Naive B cell (primary cell): ENCODE data around the gene SGMS1. TPM values are rescaled to one million over a fixed set of nuclear protein-coding genes. Genes with fewer than 3 reads are reported as not detected.

Experiments used
- ATAC-seq, 2 donors: fragments of 150-1000 bp; cut with Tn5 transposase; 2 replicates each; pipeline ENCODE4 v1.10.0; 2021; ENCODE audit warnings: low read depth in 2 of 2, mild to moderate bottlenecking in 2 of 2, moderate library complexity in 2 of 2
- DNase-seq: peaks from one replicate; pipeline ENCODE4 v3.0.0; 2022
- H3K27ac Mint-ChIP-seq, 6 donors: one replicate each; pipeline ENCODE4 v1.8.0; 2020 to 2022; ENCODE audit warnings: mild to moderate bottlenecking in 6 of 6, mixed read lengths in 6 of 6, moderate library complexity in 5 of 6, inconsistent platforms in 2 of 6
- H3K27me3 Mint-ChIP-seq, 3 donors: one replicate each; pipeline ENCODE4 v1.8.0; 2021 to 2022; ENCODE audit warnings: mixed read lengths in 3 of 3, mild to moderate bottlenecking in 1 of 3
- H3K36me3 Mint-ChIP-seq, 2 donors: one replicate each; pipeline ENCODE4 v1.8.0; 2020 to 2022; ENCODE audit warnings: mixed read lengths in 2 of 2, inconsistent platforms in 1 of 2, mild to moderate bottlenecking in 1 of 2
- H3K4me1 Mint-ChIP-seq, 3 donors: one replicate each; pipeline ENCODE4 v1.8.0; 2020 to 2022; ENCODE audit warnings: mixed read lengths in 3 of 3, inconsistent platforms in 1 of 3, mild to moderate bottlenecking in 1 of 3, moderate library complexity in 1 of 3
- H3K4me3 Mint-ChIP-seq, 8 donors: one replicate each; pipeline ENCODE4 v1.8.0; 2020 to 2022; ENCODE audit warnings: mild to moderate bottlenecking in 8 of 8, mixed read lengths in 8 of 8, moderate library complexity in 8 of 8, inconsistent platforms in 2 of 8
- H3K9me3 Mint-ChIP-seq, 7 donors: one replicate each; pipeline ENCODE4 v1.8.0; 2020 to 2022; ENCODE audit warnings: mixed read lengths in 7 of 7, mild to moderate bottlenecking in 5 of 7, inconsistent platforms in 2 of 7, moderate library complexity in 1 of 7
- polyA plus RNA-seq, 6 donors: library from polyadenylated mRNA; unstranded; fragments of 300-500 nt; fragmentation: Illumina TruSeq; gene quantifications; one replicate each; pipeline ENCODE4 v1.2.3, GENCODE V29; 2021; ENCODE audit warnings: low read depth in 6 of 6

The SGMS1 gene
- polyA plus RNA-seq, 6 donors from 2014 or later: 14.2 to 21.7 (median 16.7) TPM

DNA sequence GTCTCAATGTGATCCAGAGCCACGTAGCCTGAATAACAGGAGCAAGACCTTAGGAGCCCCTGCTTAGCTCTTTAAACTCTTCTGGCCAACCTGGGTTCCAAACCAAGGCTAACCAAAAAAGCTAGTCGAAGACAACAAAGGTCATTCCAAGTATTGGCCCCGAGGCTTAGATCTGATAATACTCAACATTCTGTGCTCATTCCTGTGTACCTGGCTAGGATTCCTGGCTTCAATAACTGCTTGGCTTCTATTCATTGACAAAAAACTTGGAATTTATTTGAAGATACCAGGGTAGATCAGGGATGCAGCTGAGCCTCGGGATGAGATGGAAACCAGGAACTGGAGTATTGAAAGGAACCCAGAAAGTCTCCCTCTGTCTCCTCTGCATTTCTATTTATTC, 4.1 kb upstream of the SGMS1 start:
- no peak for DNase-seq
- Mint-ChIP-seq H3K27me3 (no peaks in the 10 kb centered on the region), H3K4me1 (peaks cover 6 to 10% (median 7%) of the 10 kb centered on the region in 3 donors), H3K4me3 (peak overlapping the region in 1 of 8 donors; percentile 49), H3K36me3 (no peaks in the 10 kb centered on the region), H3K27ac (no peak overlapping the region), H3K9me3 (no peaks in the 10 kb centered on the region)
- ATAC-seq: no peak

DNA sequence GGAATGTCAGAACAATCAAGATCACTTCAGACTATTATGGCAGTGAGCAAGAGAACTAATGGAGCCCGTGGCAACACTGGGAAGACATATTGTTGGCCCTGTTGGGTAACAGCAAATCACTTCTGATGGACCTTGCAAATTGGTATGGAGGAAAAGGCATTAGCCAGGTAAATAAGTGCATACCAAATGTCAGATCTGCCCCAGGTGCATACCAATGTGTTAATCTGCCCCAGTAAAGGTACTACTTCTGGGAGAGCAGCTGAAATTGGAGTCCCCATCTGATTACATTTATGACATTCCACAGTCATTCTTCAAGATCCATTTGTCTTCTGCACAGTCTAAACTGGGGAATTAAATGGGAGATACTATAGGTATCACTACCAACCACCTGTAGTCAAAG, 3.7 kb upstream of the SGMS1 start:
- Mint-ChIP-seq H3K27ac (no peak overlapping the region), H3K4me3 (peak overlapping the region in 1 of 8 donors; percentile 49), H3K4me1 (peaks cover 8 to 10% (median 9%) of the 10 kb centered on the region in 3 donors), H3K36me3 (no peaks in the 10 kb centered on the region), H3K9me3 (no peaks in the 10 kb centered on the region), H3K27me3 (no peaks in the 10 kb centered on the region)
- no peak for DNase-seq
- ATAC-seq: no peak

DNA sequence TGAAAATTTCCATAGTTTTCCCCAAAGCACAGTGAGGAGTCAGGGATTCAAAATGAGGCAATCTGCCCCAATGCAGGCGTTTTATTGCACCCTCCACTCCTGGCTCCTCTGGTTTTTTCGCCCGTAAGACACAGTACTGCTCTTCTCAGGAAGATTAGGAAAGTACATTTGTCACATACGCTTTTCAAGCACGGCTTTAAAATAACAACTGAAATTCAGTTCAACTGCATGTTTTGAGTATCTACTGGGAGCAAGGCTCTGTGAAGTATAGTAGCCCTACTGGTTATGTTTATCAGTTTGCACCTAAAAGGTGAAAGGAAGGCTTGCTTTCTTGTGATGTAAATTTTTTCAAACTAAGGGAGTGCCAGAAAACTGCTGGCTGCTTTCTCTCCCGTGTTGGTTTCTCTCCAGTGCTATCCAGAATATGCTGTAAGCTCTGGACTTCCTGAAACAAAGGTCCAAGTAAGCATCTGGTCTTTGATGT, 1.9 kb upstream of the SGMS1 start:
- no peaks in the 10 kb centered on the region for H3K36me3 Mint-ChIP-seq
- ATAC-seq (no peak), DNase-seq (no peak)
- peak overlapping the region; percentile 93 to 98 (median 97) for H3K4me3 Mint-ChIP-seq
- H3K27ac Mint-ChIP-seq: peak overlapping the region; percentile 94 to 100 (median 98)
- H3K9me3 Mint-ChIP-seq: no peaks in the 10 kb centered on the region
- no peaks in the 10 kb centered on the region for H3K27me3 Mint-ChIP-seq
- peaks cover 15 to 27% (median 17%) of the 10 kb centered on the region in 3 donors for H3K4me1 Mint-ChIP-seq

DNA sequence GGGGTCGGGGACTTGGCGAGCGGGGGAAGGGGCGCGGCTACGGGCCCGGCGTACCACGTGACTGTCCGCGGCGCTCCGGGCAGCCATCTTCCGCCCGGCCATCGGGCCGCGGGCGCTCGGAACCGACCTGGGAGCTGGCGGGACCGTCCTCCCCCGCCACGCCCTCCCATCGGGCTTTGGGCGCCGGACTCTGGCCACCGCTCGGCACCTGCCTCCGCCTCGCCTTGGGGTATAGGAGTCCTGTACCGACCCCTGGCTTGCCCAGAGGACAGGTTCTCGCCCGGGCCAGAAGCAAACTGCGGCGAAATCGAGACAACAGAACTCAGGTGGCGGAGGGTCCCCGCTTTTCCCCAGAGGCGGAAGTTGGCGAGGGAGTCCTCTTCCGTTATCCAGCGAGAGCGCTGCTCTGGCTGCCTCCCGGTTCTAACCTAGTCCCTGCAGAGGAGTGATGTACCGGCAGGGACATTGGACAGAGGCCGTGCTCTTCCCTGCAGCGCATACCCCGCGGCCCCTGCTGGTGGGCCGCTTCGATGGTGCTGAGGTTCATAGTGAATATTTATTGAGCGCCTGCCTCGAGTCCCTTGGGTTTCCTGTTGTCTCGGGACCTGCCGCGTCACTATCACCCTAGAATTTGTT, 1.2 kb upstream of the SGMS1 start:
- DNase-seq (peak; percentile 82), ATAC-seq (peak; percentile 52 to 56)
- Mint-ChIP-seq H3K4me1 (peaks cover 20 to 33% (median 23%) of the 10 kb centered on the region in 3 donors), H3K36me3 (no peaks in the 10 kb centered on the region), H3K4me3 (peak overlapping the region; percentile 93 to 98 (median 97)), H3K27me3 (no peaks in the 10 kb centered on the region), H3K9me3 (no peaks in the 10 kb centered on the region), H3K27ac (peak overlapping the region; percentile 94 to 100 (median 98))

DNA sequence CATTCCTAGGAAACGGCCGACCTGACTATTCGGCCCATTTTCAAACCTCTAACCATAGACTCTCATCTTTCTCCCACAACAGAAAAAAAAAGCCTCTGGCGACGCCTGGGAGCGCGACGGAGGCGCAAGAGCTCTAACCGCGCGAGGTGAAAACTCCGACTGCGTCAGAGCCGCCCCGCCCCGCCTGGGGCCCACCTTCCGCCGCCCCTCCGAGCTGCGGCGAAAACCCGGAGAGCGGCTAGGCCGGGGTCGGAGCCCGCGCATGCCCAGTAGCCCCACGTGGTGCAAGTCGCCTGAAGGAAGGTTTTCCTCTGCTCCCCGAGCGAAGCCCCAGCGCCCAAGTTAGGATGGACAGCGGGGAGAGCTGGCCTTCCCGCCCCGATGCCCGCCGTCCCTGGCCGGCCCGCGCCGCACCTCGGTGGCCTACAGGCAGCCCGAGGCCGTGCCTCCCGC, 683 bp upstream of the SGMS1 start:
- peaks cover 25 to 38% (median 28%) of the 10 kb centered on the region in 3 donors for H3K4me1 Mint-ChIP-seq
- H3K4me3 Mint-ChIP-seq: peak overlapping the region; percentile 94 to 98 (median 96)
- peak; percentile 59 to 61 for ATAC-seq
- H3K9me3 Mint-ChIP-seq: no peaks in the 10 kb centered on the region
- peak overlapping the region; percentile 94 to 100 (median 99) for H3K27ac Mint-ChIP-seq
- DNase-seq: peak; percentile 98
- H3K27me3 Mint-ChIP-seq: no peaks in the 10 kb centered on the region
- no peaks in the 10 kb centered on the region for H3K36me3 Mint-ChIP-seq

DNA sequence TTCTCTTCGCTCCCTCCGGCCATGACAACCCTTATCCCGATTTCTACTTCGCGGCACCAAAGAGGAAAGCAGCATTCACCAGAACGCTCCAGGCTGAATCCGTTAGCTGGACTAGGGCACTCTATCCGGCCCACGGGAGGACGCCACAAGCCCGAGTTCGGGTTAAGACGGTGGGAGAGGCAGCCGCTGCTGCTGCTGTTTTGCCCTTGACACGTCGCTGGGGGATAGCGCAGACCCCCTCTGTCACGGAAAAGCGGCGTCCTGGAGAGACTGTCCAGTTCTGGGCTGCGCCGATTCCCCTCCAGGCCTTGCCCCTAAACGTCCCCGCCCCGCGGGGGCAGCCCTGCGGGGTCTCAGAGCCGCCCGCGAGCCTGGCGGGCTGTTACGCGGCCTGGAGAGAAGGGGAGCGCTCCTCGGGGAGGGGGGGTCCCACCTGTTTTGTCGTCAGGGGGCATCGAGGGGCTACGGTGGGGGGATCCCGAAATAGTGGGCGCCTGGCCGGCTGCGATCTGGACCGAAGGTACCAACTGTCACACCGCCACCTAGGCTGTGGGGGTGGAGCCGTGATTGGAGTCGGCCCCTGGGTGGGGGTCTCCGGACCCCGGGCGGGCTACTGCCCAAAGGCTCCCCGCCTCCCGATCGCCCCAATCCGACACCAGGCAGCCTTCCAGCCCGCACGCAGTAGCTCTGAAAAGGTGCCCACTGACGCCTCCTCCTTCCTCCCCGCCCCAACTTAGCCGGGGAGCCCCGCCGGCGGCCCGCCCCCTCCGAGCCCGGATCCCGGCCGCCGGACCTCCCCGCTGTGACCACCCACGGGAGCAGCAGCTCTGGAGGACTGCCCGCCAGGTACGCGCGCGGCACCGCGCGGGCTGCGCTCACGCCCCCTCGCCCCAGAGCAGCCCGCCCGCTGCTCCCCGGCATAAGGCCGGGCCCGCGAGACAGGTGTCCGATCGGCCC, 772 bp downstream of the SGMS1 start:
- no peaks in the 10 kb centered on the region for H3K27me3 Mint-ChIP-seq
- no peaks in the 10 kb centered on the region for H3K9me3 Mint-ChIP-seq
- H3K4me1 Mint-ChIP-seq: peaks cover 34 to 53% (median 43%) of the 10 kb centered on the region in 3 donors
- peak overlapping the region; percentile 90 to 100 (median 95) for H3K27ac Mint-ChIP-seq
- DNase-seq: no peak
- peak; percentile 6 for ATAC-seq
- peak overlapping the region; percentile 94 to 98 (median 96) for H3K4me3 Mint-ChIP-seq
- H3K36me3 Mint-ChIP-seq: no peaks in the 10 kb centered on the region

DNA sequence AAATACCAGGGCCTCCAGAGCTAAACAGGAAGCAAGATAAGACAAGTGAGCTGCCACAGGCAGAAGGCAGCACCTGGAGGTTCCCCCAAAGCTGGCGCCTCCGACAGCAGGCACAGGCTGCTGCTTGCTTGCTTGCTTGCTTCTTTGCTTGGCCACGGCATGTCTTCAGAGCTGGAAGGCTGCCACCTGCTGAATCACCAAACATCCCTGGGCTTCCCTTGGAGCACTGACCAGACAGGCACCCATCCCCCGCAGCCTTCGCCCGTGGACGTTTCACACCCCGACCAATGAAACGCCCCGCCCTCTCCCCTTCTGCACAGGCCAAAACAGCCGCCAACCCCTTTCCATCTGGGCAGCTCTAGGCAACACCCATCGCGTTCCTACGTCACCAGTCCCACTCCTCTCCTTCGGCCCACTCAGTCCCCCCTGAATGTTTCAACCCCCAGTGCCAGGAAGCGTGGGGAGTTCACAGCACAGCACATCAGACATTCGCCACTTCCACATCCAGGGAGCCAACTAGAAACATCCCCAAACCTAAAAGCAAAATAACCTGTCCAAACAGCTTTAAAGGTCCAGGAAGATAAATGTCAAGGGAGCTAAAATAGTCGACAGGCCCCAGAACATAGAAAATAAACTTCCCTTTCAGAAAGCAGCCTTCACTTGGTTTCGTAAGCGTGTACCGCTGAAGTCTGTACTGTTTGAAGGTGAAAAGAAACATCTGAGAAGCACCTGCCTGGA, 1.6 kb downstream of the SGMS1 start:
- Mint-ChIP-seq H3K27me3 (no peaks in the 10 kb centered on the region), H3K4me3 (peak overlapping the region; percentile 94 to 98 (median 96)), H3K4me1 (peaks cover 34 to 54% (median 48%) of the 10 kb centered on the region in 3 donors), H3K9me3 (no peaks in the 10 kb centered on the region), H3K27ac (peak overlapping the region; percentile 90 to 100 (median 95)), H3K36me3 (no peaks in the 10 kb centered on the region)
- peak; percentile 71 for DNase-seq
- ATAC-seq: peak; percentile 19 to 24

DNA sequence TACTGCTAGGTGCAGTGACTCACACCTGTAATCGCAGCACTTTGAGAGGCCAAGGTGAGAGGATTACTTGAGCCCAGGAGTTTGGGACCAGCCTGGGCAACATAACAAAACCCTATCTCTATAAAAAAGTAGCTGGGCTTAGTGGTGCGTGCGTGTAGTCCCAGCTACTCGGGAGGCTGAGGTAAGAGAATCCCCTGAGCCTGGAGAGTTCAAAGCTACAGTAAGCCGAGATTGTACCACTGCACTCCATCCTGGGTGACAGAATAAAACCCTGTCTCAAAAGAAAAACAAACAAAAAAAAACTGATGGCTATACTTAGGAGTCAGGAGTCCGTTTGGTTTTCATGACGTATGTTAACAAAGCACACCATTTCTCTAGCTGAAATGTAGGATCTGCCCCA, 2.9 kb downstream of the SGMS1 start:
- H3K36me3 Mint-ChIP-seq: no peaks in the 10 kb centered on the region
- DNase-seq: no peak
- no peaks in the 10 kb centered on the region for H3K27me3 Mint-ChIP-seq
- ATAC-seq: no peak
- peak overlapping the region in 3 of 6 donors; percentile 56 to 99 (median 66) for H3K27ac Mint-ChIP-seq
- H3K9me3 Mint-ChIP-seq: no peaks in the 10 kb centered on the region
- peaks cover 34 to 51% (median 48%) of the 10 kb centered on the region in 3 donors for H3K4me1 Mint-ChIP-seq
- H3K4me3 Mint-ChIP-seq: peak overlapping the region in 5 of 8 donors; percentile 49 to 98 (median 96)

DNA sequence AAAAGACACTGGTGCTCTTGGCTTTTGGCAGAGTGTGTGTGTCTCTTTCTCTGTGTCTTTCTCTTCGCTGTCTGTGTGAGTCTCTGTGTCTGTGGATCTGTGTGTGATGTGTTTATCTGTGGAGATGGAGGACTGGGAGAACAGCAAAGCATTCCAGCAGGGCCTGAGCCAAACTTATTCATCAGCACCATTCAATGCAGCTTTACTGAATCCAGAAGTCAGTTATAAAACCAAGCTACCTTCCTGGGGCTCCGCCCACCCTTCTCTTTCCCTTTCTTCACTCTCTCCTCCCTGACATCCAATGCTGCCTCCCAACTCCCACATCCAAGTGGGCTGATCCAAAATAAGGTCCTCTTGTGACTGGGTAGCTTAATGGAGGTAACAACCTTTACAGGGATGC, 3.9 kb downstream of the SGMS1 start:
- Mint-ChIP-seq H3K4me1 (peaks cover 33 to 48% (median 47%) of the 10 kb centered on the region in 3 donors), H3K4me3 (peak overlapping the region in 2 of 8 donors; percentile 54 to 98)

DNA sequence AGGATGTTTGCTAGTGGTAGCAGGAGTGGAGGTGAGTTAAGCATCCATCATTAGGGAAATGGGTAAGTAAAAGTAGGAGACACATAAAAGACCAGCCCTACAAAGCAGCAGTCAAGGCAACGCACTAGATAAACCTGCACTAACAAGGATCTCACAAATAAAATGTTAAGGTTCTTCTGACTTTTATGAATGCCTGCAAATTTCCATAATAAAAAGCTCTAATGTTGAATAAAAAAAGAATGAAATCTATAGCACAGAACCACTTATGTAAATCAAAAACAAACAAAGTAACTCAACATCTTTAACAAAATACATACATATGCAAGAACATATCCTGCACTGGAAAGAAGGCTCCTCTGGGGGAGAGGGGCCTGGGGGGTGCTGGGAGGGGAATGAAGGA, 4.6 kb downstream of the SGMS1 start:
- Mint-ChIP-seq H3K9me3 (no peaks in the 10 kb centered on the region), H3K27me3 (no peaks in the 10 kb centered on the region), H3K36me3 (no peaks in the 10 kb centered on the region), H3K4me1 (peaks cover 33 to 55% (median 50%) of the 10 kb centered on the region in 3 donors), H3K27ac (peak overlapping the region; percentile 8 to 84 (median 70)), H3K4me3 (peak overlapping the region in 7 of 8 donors; percentile 6 to 76 (median 25))
- DNase-seq (no peak), ATAC-seq (no peak)

More for the DNA sequence above, 3.9 kb downstream of the SGMS1 start:
- no peak for ATAC-seq
- Mint-ChIP-seq H3K27me3 (no peaks in the 10 kb centered on the region), H3K36me3 (no peaks in the 10 kb centered on the region), H3K9me3 (no peaks in the 10 kb centered on the region), H3K27ac (peak overlapping the region in 5 of 6 donors; percentile 41 to 88 (median 74))
- no peak for DNase-seq

DNA sequence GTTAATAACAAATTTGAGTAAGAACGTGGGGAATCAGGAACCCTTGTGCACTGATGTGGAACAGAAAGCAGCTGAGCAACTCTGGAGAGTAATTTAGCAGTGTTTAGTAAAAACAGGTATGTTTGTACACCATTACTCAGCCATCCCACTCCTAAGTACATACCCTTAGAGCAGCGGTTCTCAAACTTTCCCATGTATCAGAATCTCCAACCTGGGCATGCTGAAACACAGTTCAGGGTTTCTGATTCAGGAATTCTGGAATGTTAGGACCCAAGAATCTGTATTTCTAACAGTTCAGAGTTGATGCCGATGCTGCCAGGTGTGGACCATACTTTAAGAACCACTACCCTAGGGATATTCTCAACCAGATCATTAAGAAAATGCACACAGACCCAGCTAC, 5.1 kb downstream of the SGMS1 start:
- Mint-ChIP-seq H3K27me3 (no peaks in the 10 kb centered on the region), H3K36me3 (no peaks in the 10 kb centered on the region), H3K4me1 (peaks cover 33 to 58% (median 56%) of the 10 kb centered on the region in 3 donors), H3K27ac (peak overlapping the region in 2 of 6 donors; percentile 66 to 84), H3K4me3 (peak overlapping the region in 5 of 8 donors; percentile 12 to 76 (median 31)), H3K9me3 (no peaks in the 10 kb centered on the region)
- no peak for ATAC-seq
- no peak for DNase-seq

DNA sequence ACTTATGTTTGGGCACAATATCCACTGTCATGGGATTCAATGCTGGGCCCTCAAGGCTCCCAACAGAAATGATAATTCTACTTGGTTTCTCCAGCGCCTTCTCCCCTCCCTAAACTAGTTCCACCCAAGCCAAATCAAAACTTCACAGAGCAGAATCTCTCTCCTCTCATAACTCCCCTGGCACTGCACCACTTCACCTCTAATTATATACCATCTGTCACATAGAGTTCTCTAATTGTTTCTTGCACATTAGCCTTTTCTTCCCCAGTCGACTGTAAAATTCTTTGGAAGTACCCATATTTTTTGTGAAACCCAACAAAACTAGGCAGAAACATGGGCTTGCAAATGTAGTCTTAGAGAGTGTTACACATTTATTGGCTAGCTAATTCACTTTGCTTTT, 8.1 kb downstream of the SGMS1 start:
- Mint-ChIP-seq H3K36me3 (no peaks in the 10 kb centered on the region), H3K27ac (peak overlapping the region in 1 of 6 donors; percentile 1), H3K27me3 (no peaks in the 10 kb centered on the region), H3K4me3 (no peak overlapping the region), H3K4me1 (peaks cover 47 to 69% (median 67%) of the 10 kb centered on the region in 3 donors), H3K9me3 (no peaks in the 10 kb centered on the region)
- DNase-seq (no peak), ATAC-seq (no peak)
